IPS DF 6.9 (cell line): ENCODE measurements around the gene PARD3.
"Not testable (repeated sequence)": the region's sequence is repeated elsewhere in the genome, so short reads cannot be mapped to it uniquely, and the experiment has no call there.

Experiments
- DNase-seq: peaks from one replicate; pipeline ENCODE4 v3.0.0-alpha.2; 2013; ENCODE audit warnings: low read depth, low spot score
- H3K27ac ChIP-seq: one replicate; pipeline ENCODE4 v1.5.1; 2013; ENCODE audit warnings: low read length, control low read depth
- H3K27me3 ChIP-seq: 2 replicates; pipeline ENCODE4 v1.6.1; 2013; ENCODE audit warnings: mild to moderate bottlenecking, low read length; ENCODE audit not compliant: control insufficient read depth, insufficient read depth
- H3K36me3 ChIP-seq: 2 replicates; pipeline ENCODE4 v1.6.1; 2013; ENCODE audit warnings: low read length; ENCODE audit not compliant: control insufficient read depth, insufficient read depth
- H3K4me1 ChIP-seq: 2 replicates; pipeline ENCODE4 v1.6.1; 2013; ENCODE audit warnings: low read length; ENCODE audit not compliant: control insufficient read depth, insufficient read depth
- H3K4me3 ChIP-seq: 2 replicates; pipeline ENCODE4 v1.5.1; 2013; ENCODE audit warnings: mild to moderate bottlenecking, low read length
- H3K9me3 ChIP-seq: 2 replicates; pipeline ENCODE4 v1.6.1; 2013; ENCODE audit warnings: low read length, inconsistent platforms; ENCODE audit not compliant: control insufficient read depth, insufficient read depth
- WGBS: extraction: QIAGEN DNeasy Blood & Tissue Kit; methylation state at CpG from one replicate; pipeline ENCODE4 v1.1.7; 2013; ENCODE audit warnings: mixed read lengths, missing lambda C conversion rate; ENCODE audit not compliant: insufficient read length, insufficient coverage; 5-methylcytosine and 5-hydroxymethylcytosine counted together

The PARD3 gene

DNA sequence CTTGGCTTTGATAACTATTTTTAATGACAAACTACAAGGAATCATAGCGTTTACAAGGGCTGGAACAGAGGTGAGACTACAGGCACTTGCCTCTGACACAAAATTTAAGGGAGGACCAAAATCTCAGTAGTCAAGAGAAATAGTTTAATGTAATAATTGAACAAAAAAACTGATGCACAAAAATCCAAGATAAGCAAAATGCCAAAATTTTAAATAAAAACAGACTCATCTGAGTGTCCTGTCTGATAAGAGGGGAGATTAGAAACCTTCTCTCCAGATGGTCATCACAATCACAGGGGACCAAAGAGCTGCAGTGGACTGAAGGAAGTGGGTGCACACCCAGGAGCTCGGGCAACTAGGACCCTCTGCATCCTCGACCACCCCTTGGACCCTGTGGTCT lies 70.5 kb downstream of the PARD3 start:
- H3K36me3 ChIP-seq: no peaks in the 10 kb centered on the region
- H3K9me3 ChIP-seq: no peaks in the 10 kb centered on the region
- WGBS: no CpG with 5 or more reads among the region's 3 CpGs
- no peak overlapping the region for H3K4me3 ChIP-seq
- no peaks in the 10 kb centered on the region for H3K27me3 ChIP-seq
- H3K27ac ChIP-seq: no peak overlapping the region
- peaks cover 3% of the 10 kb centered on the region; the same call in 1 of the 2 replicates for H3K4me1 ChIP-seq
- no peak for DNase-seq

GRCh38 chr10:34743814-34744213 lies 71.3 kb downstream of the PARD3 start:
- Histone ChIP-seq H3K36me3 (no peaks in the 10 kb centered on the region), H3K4me3 (no peak overlapping the region), H3K4me1 (peaks cover 3% of the 10 kb centered on the region; the same call in 1 of the 2 replicates), H3K27me3 (no peaks in the 10 kb centered on the region), H3K27ac (no peak overlapping the region), H3K9me3 (no peaks in the 10 kb centered on the region)
- no peak for DNase-seq
- WGBS: no CpG with 5 or more reads among the region's 7 CpGs

DNA sequence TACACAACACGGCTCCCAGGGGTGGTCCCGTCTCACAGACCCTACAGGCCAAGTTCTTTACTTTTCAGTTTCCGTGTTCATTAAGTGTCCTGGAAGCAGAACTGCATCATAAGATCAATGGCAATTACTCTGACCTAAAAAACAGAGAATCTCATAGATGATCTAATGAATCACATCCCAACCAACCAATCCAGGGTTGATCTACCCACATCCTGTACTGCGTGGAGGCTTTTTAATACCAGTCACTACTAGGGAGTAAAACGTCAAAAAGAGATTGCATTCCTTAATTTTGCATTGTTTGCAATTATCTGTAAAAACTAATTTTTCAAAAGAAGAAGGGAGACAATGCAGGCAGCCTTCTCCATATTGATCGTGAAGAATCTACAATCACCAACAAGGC lies 72.6 kb downstream of the PARD3 start:
- no peaks in the 10 kb centered on the region for H3K36me3 ChIP-seq
- no peak overlapping the region for H3K4me3 ChIP-seq
- H3K27me3 ChIP-seq: no peaks in the 10 kb centered on the region
- H3K4me1 ChIP-seq: peaks cover 5% of the 10 kb centered on the region
- no peak overlapping the region for H3K27ac ChIP-seq
- DNase-seq: no peak
- no peaks in the 10 kb centered on the region for H3K9me3 ChIP-seq
- WGBS: no CpG with 5 or more reads among the region's 6 CpGs

- H3K9me3 ChIP-seq, H3K27me3 ChIP-seq, DNase-seq, H3K36me3 ChIP-seq, H3K4me3 ChIP-seq, H3K4me1 ChIP-seq, H3K27ac ChIP-seq: not testable (repeated sequence)
- no CpG with 5 or more reads among the region's 4 CpGs for WGBS
Observed at GRCh38 chr10:34741087-34741486, 74.0 kb downstream of the PARD3 start.

- WGBS: no CpG with 5 or more reads among the region's 5 CpGs
- no peak overlapping the region for H3K4me3 ChIP-seq
- H3K27me3 ChIP-seq: no peaks in the 10 kb centered on the region
- no peaks in the 10 kb centered on the region for H3K9me3 ChIP-seq
- no peak for DNase-seq
- H3K4me1 ChIP-seq: peaks cover 5% of the 10 kb centered on the region
- H3K36me3 ChIP-seq: no peaks in the 10 kb centered on the region
- no peak overlapping the region for H3K27ac ChIP-seq
Observed at GRCh38 chr10:34740321-34740720, 74.8 kb downstream of the PARD3 start.

GRCh38 chr10:34739915-34740314 lies 75.2 kb downstream of the PARD3 start:
- no CpG with 5 or more reads among the region's 9 CpGs for WGBS
- DNase-seq: peak; percentile 58
- Histone ChIP-seq H3K4me3 (no peak overlapping the region), H3K9me3 (no peaks in the 10 kb centered on the region), H3K27ac (no peak overlapping the region), H3K4me1 (peaks cover 5% of the 10 kb centered on the region), H3K36me3 (no peaks in the 10 kb centered on the region), H3K27me3 (no peaks in the 10 kb centered on the region)

GRCh38 chr10:34737772-34738169 lies 77.3 kb downstream of the PARD3 start:
- H3K4me1 ChIP-seq: peaks cover 3% of the 10 kb centered on the region
- no CpG with 5 or more reads among the region's 7 CpGs for WGBS
- no peaks in the 10 kb centered on the region for H3K27me3 ChIP-seq
- H3K36me3 ChIP-seq: no peaks in the 10 kb centered on the region
- no peak for DNase-seq
- H3K4me3 ChIP-seq: no peak overlapping the region
- H3K27ac ChIP-seq: no peak overlapping the region
- no peaks in the 10 kb centered on the region for H3K9me3 ChIP-seq

DNA sequence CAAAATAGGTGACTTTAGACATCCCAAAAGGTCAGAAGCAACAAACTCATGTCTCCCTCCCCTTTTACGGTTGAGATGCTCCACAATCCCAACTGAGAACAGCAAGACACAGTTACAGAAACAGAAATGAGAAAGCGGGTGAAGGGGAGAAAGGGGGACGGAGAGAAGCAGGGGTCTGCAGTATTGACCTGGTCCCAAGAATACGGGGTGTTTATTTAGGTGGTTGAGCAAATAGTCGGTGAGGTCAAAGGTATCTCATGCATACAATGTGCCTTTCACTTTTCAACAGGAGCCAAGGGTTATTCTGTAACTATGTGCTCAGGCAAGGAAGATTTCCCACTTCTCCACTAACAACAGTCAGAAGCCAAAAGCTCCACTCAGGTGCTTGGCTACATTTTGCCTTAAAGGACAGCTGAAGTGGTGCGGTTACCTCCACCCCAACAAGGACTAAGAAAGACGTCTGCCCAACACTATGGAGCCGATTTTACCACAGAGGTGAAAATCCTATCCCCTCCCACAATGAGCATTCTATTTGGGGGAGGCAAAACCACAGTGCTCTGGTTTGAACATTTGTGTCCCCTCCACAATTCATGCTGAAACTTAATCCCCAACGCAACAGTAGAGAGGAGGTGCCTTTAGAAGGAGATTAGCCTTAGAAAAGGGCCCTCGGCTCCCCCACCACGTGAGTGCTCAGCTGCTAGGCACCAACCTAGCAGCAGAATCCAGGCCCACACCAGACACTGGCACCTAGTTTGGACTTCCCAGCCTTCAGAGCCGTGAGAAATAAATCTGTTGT lies 77.9 kb downstream of the PARD3 start:
- DNase-seq: no peak
- no peak overlapping the region for H3K27ac ChIP-seq
- H3K27me3 ChIP-seq: no peaks in the 10 kb centered on the region
- H3K4me3 ChIP-seq: no peak overlapping the region
- WGBS: no CpG with 5 or more reads among the region's 12 CpGs
- H3K4me1 ChIP-seq: peaks cover 5% of the 10 kb centered on the region
- H3K36me3 ChIP-seq: no peaks in the 10 kb centered on the region
- no peaks in the 10 kb centered on the region for H3K9me3 ChIP-seq

- Histone ChIP-seq H3K9me3 (no peaks in the 10 kb centered on the region), H3K27ac (no peak overlapping the region), H3K4me3 (no peak overlapping the region), H3K27me3 (no peaks in the 10 kb centered on the region), H3K4me1 (peaks cover 3% of the 10 kb centered on the region), H3K36me3 (no peaks in the 10 kb centered on the region)
- DNase-seq: no peak
- no CpG with 5 or more reads among the region's 3 CpGs for WGBS
Observed at GRCh38 chr10:34734918-34735317, 80.2 kb downstream of the PARD3 start.

DNA sequence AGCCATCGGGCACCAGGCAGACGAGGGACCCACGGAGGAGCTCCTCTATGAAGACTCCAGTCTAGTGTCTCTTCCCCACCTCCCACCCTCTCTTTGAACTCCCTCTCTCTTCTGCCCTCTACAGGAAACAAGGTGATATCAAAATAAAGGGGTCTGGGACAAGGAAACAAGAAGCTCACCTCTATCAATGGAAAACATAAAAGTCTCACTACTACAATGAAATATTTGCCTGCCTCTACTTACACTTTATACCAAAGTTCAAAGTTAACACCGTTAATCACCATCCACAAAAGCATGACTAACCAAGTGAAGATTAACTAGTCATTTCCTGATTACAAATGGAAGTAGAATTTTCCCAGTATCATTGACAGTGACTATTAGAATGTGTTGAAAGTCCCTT lies 82.2 kb downstream of the PARD3 start:
- no peak overlapping the region for H3K27ac ChIP-seq
- no CpG with 5 or more reads among the region's 4 CpGs for WGBS

More for the DNA sequence above, 82.2 kb downstream of the PARD3 start:
- Histone ChIP-seq H3K9me3 (no peaks in the 10 kb centered on the region), H3K4me3 (no peak overlapping the region), H3K36me3 (no peaks in the 10 kb centered on the region), H3K4me1 (peaks cover 3% of the 10 kb centered on the region), H3K27me3 (no peaks in the 10 kb centered on the region)
- DNase-seq: no peak
